Osteoblast (primary cell): ENCODE measurements around the gene DLX3. TPM values are rescaled to one million over a fixed set of nuclear protein-coding genes. Genes with fewer than 3 reads are reported as not detected.
"Not testable (repeated sequence)": the region's sequence is repeated elsewhere in the genome, so short reads cannot be mapped to it uniquely, and the experiment has no call there.

ENCODE experiments used
- DNase-seq: peaks from one replicate; pipeline ENCODE4 v3.0.0; 2011; ENCODE audit warnings: low spot score, mixed read lengths; ENCODE audit not compliant: insufficient read length; ENCODE audit errors: missing footprints
- H2AFZ ChIP-seq: 2 replicates; pipeline ENCODE4 v1.6.0; 2011; ENCODE audit warnings: mild to moderate bottlenecking, low read length
- H3K27ac ChIP-seq: 2 replicates; pipeline ENCODE4 v1.5.1; 2011; ENCODE audit warnings: mild to moderate bottlenecking, low read depth, low read length, moderate library complexity
- H3K27me3 ChIP-seq: 2 replicates; pipeline ENCODE4 v1.6.0; 2012; ENCODE audit warnings: mild to moderate bottlenecking, control low read depth, inconsistent platforms, low read length, moderate library complexity; ENCODE audit not compliant: insufficient read depth
- H3K36me3 ChIP-seq: 2 replicates; pipeline ENCODE4 v1.5.1; 2011; ENCODE audit warnings: mild to moderate bottlenecking, low read length, control low read depth, moderate library complexity; ENCODE audit not compliant: insufficient read depth
- H3K4me1 ChIP-seq: 2 replicates; pipeline ENCODE4 v1.5.1; 2011; ENCODE audit warnings: mild to moderate bottlenecking, low read length, control low read depth, moderate library complexity; ENCODE audit not compliant: insufficient read depth
- H3K4me2 ChIP-seq: 2 replicates; pipeline ENCODE4 v1.6.0; 2011; ENCODE audit warnings: mild to moderate bottlenecking, low read length; ENCODE audit not compliant: insufficient read depth
- H3K4me3 ChIP-seq: fragments of 200-600 bp; sonication (generic); 3 replicates; pipeline ENCODE4 v1.5.1; 2012; ENCODE audit warnings: mild to moderate bottlenecking, low read length, inconsistent platforms; ENCODE audit not compliant: insufficient read depth
- H3K79me2 ChIP-seq: 2 replicates; pipeline ENCODE4 v1.6.0; 2012; ENCODE audit warnings: mild to moderate bottlenecking, low read length, control low read depth, inconsistent platforms; ENCODE audit not compliant: insufficient read depth
- H3K9me3 ChIP-seq: 2 replicates; pipeline ENCODE4 v1.5.1; 2011; ENCODE audit warnings: low read depth, low read length, control low read depth
- H4K20me1 ChIP-seq: 2 replicates; pipeline ENCODE4 v1.6.0; 2012; ENCODE audit warnings: mild to moderate bottlenecking, low read length, control low read depth; ENCODE audit not compliant: insufficient read depth
- CTCF ChIP-seq: IDR thresholded peaks from 2 replicates; pipeline ENCODE4 v1.5.1; 2011; ENCODE audit warnings: mild to moderate bottlenecking, low read depth, low read length, moderate library complexity; ENCODE audit errors: extremely low read depth
- total RNA-seq: library from RNA; depleted of rRNA; stranded (reverse); fragments of >200 nt; gene quantifications from 2 replicates; pipeline ENCODE4 v1.2.3, GENCODE V29; 2012

The DLX3 gene
- total RNA-seq: 0.59 and 1.1 TPM in 2 replicates

GRCh38 chr17:49995055-49995738, at the start of gene DLX3:
TSS of gene DLX3 (minus strand) at chr17:49995224. CDS start at chr17:49994998, 226 bp downstream.
- Histone ChIP-seq H3K4me3 (peak within 1 kb of the TSS; percentile 86), H3K4me2 (peak within 1 kb of the TSS; percentile 92), H3K4me1 (peaks cover 32% of the 10 kb centered on the region), H2AFZ (peak within 1 kb of the TSS; percentile 81), H3K27me3 (peaks cover 18% of the 10 kb centered on the region), H3K79me2 (peaks cover 21% of the 10 kb centered on the region), H3K36me3 (peaks cover 3% of the 10 kb centered on the region), H3K9me3 (no peaks in the 10 kb centered on the region), H4K20me1 (peaks cover 12% of the 10 kb centered on the region), H3K27ac (no peak within 1 kb of the TSS)
- DNase-seq: peak; percentile 99
- no peak for TF ChIP-seq CTCF

- no peaks in the 10 kb centered on the region for H3K79me2 ChIP-seq
- H3K4me2 ChIP-seq: no peak overlapping the region
- H2AFZ ChIP-seq: no peak overlapping the region
- H3K4me1 ChIP-seq: peaks cover 28% of the 10 kb centered on the region
- H3K36me3 ChIP-seq: no peaks in the 10 kb centered on the region
- no peaks in the 10 kb centered on the region for H4K20me1 ChIP-seq
- H3K9me3 ChIP-seq: no peaks in the 10 kb centered on the region
- DNase-seq: no peak
- TF ChIP-seq CTCF: no peak
- H3K4me3 ChIP-seq: no peak overlapping the region
- no peaks in the 10 kb centered on the region for H3K27me3 ChIP-seq
- no peak overlapping the region for H3K27ac ChIP-seq
Observed at GRCh38 chr17:50044483-50044882, 49.5 kb upstream of the DLX3 start.

GRCh38 chr17:50043290-50044148, 48.5 kb upstream of the DLX3 start:
- Histone ChIP-seq H3K27me3 (no peaks in the 10 kb centered on the region), H4K20me1 (no peaks in the 10 kb centered on the region), H3K4me1 (peaks cover 25% of the 10 kb centered on the region), H3K36me3 (no peaks in the 10 kb centered on the region), H3K9me3 (no peaks in the 10 kb centered on the region), H2AFZ (peak overlapping the region; percentile 36), H3K79me2 (no peaks in the 10 kb centered on the region), H3K4me2 (no peak overlapping the region), H3K4me3 (no peak overlapping the region), H3K27ac (no peak overlapping the region)
- no peak for DNase-seq
- TF ChIP-seq CTCF: no peak

GRCh38 chr17:50042211-50042610, 47.2 kb upstream of the DLX3 start:
- H3K4me3 ChIP-seq: no peak overlapping the region
- no peak overlapping the region for H3K4me2 ChIP-seq
- H3K27me3 ChIP-seq: no peaks in the 10 kb centered on the region

GRCh38 chr17:50040496-50040895, 45.5 kb upstream of the DLX3 start:
- not testable (repeated sequence) for H3K9me3 ChIP-seq, H3K36me3 ChIP-seq, H3K4me3 ChIP-seq, H3K79me2 ChIP-seq, H2AFZ ChIP-seq, H3K27ac ChIP-seq, DNase-seq, H3K27me3 ChIP-seq, H3K4me2 ChIP-seq, H4K20me1 ChIP-seq
- H3K4me1 ChIP-seq: peaks cover 23% of the 10 kb centered on the region

More at GRCh38 chr17:50042211-50042610, 47.2 kb upstream of the DLX3 start:
- TF ChIP-seq CTCF: no peak
- DNase-seq: no peak
- H3K9me3 ChIP-seq: no peaks in the 10 kb centered on the region
- H3K4me1 ChIP-seq: peaks cover 22% of the 10 kb centered on the region
- no peaks in the 10 kb centered on the region for H3K36me3 ChIP-seq
- H4K20me1 ChIP-seq: no peaks in the 10 kb centered on the region
- no peak overlapping the region for H3K27ac ChIP-seq
- H2AFZ ChIP-seq: no peak overlapping the region
- no peaks in the 10 kb centered on the region for H3K79me2 ChIP-seq
